NCI-H2029 (cell line): ENCODE measurements around the gene C6orf89.
"Not testable (repeated sequence)": the region's sequence is repeated elsewhere in the genome, so short reads cannot be mapped to it uniquely, and the experiment has no call there.

ENCODE experiments used
- DNase-seq: peaks from one replicate; lab custom pipeline; 2025; lab: John Stamatoyannopoulos, UW

C6orf89 gene

DNA sequence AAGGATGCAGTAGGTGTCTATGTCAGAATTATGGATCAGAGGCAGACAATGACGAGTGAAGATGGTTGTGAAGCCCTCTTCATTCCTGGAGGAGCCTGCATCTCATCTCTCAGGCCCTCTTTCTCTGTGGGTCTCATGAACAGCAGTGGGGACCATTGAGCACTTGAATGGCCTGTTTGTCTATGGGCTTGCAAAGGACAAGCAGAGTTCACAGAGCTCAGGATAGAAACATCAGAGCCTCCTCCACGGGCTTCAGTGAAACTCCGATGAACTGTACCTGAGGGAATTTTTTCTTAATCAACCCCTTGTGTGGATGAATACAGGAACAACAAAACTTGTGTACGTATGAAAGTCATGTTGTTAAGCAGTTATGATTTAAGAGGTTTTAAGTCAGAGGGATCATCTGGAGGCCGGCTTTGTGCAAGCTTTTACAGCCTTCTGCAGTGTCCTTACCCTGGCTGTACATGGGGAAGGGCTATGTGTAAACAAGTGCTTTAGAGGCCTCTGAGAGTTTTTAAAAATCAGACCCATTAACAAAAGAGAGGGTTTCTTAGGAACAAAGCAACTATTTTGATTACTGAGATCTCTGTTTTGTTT lies 39.1 kb downstream of the C6orf89 start:
- no peak for DNase-seq

DNA sequence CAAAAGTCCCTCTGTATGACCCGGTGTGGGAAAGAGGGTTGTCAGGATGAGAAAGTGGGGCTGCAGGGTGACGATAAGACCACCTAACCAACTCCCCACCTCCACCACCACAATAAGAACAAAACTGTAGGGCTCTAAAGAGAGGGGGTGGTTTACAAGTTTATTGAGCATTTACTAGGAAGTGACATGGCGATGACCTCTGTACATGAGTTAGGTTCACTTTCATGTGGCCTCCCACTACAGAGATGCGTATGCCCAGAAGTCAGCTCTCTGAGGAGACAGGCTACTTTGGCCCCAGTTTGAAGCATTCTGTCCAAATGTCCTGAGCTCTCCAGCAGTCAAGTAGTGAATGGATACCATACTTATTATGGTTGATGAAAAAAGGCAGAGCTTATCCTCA lies 40.1 kb downstream of the C6orf89 start:
- DNase-seq: no peak

DNA sequence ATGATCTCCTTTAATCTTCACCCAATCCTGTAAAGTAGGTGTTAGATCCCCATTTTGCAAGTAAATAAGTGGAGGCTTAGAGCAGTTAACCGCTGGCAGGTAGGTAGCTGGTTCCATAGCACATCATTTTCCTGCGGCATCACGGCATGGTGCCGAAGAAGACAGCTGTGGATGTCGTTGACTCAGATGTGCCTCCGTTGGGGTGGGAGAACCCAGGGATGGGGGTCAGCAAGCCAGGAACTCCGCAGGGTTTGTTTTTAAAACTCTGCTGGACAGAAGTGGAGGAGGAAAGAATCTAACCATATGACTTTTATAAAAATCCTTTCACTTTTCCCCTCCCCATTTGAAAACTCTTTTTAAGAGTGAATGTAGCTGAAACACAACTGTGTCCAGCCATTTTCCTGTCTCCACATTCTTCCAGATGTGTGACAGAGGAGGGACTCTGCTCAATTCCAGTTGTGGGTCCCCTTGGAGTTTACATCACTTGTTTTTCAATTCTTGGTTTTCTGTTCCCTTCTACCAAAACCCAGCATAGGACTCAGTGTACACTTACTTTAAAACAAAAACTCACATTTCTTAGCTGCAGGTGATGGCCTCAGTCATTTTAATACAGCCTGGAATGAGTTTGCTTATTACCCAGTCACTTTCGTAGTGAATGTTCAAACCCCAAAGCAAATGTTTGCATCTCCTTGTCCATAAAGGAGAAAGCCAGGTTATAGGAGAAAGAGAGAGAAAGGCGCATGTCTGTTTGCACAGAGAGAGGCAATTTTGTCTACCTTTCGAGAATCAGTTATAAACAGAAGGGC lies 41.2 kb downstream of the C6orf89 start:
- peak; percentile 50 for DNase-seq

DNA sequence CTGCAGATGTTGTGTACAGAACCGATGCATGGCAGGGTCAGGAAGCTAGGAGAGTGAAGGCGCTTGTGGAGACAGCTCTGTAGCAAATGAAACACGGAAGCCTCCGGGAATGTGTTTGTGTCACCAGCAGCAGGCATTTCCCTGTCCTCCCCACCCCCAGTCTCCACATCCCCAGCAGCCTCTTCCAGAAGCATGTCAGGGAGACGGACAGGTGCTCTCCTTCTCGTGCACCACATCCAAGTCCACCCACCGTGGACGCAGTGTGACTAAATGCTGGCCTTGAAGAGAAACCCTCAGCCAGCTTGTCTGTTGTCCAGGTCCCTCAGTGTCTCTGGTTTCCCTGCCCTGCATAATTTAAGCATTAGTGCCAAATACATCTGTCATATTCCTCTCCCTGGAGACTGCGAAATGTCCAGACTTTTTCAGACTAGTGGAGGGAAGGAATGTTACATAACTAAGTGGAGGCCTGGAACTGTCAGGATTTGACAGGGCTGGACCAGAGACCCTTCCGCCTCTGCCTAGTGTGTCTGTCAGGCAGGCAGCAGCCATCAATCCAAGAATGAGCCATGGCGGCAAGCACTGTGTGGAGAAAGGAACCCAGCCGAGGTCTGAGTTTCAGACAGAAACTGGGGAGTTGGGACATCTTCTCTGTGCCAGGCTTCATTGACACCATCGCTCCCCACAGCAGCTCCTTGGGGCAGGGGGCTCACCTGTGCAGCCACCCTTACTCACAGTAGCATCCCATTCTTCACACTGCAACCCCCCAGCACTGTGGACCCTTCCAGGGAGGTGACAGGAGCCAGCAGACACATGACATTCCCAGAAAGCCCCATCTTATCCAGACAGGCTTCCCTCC lies 42.2 kb downstream of the C6orf89 start:
- peak; percentile 45 for DNase-seq

DNA sequence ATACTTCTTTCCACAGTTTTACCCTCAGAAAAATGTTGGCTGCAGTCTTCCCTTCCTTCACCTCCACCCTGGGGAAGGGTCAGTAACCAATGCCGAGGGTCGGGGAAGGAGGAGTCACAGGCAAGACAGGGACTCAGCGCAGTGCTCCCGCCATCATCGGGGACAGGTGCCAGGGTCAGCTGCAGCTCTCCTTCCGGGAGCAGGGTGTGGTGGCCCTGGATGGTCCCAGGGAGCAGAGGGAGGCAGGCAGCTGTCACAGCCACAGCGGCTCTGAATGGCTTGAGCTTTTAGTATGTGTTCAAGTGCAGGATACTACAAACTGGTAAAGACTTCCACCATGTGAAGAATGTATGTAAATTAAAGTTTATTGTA lies 42.8 kb downstream of the C6orf89 start:
- no peak for DNase-seq

DNA sequence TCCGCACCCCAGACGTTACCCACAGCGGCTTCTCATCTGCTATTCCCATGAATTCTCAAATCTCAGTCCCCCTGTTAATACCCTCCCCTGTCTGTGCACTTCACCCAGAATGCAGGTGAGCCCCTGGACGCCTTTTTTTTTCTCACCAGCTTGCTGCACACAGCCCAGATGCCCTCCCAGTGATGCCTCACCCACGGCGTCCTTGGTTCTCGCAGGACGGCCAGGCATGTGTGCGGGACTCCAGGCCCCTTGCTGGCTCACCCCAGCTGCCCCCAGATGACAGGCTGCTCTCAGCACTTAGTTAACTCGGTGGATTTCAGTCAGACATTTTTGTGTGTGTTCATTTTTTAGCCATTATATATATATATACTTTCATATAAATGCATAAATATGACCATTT lies 43.4 kb downstream of the C6orf89 start:
- no peak for DNase-seq

DNA sequence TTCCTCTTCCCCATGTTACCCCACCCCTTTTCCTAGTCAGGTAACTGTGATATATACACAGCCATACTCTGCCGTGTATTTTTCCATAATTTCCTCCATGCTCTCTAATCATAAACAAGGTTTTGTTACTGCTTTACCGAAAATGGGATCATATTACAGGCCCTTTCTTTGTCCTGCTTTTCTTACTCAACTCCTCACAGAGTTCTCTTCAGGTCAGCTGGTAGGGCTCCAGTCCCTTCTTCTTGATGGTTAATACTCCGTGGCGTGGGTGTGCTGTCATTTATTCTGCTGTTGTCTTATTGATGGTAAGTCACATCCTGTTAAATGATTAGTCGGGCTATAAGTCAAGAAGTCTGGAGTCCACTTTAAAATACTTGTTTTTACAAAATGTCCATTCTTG lies 43.9 kb downstream of the C6orf89 start:
- DNase-seq: peak; percentile 8

DNA sequence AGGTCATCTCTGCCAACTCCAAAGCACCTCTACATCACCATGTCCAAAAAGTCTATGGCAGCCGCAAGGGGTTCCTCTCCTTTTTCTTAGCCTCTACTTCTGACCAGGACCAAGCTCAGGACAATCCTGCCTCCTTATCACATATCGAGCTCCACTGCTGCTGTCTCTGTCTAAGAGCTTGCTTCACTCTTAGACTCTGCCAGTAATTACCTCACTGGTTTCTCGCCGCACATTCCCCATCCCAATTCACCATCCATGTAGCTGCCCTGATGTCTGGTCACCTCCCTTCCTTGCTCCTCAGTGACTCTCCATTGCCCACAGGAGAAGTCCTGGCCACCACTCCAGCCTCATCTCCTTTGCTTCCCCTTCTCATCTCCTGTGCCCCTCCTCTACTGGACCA lies 44.7 kb downstream of the C6orf89 start:
- no peak for DNase-seq

DNA sequence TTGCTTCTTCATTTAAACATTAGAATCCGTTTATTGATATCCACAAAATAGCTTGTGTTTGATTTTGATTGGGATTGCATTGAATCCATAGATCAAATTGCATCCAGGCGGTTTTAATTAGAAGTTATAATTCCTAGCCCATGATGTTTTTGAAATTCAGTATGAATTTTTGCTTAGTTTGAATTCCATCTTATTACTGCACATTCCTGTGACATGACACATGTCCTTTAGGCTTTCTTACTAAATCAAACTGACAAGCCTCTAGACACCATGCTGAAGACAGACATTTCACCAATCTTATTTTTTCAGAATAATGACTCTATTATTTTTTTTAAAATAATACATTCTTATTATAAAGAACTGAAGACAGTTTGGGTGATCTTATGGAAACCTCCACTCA lies 47.4 kb downstream of the C6orf89 start:
- DNase-seq: no peak

DNA sequence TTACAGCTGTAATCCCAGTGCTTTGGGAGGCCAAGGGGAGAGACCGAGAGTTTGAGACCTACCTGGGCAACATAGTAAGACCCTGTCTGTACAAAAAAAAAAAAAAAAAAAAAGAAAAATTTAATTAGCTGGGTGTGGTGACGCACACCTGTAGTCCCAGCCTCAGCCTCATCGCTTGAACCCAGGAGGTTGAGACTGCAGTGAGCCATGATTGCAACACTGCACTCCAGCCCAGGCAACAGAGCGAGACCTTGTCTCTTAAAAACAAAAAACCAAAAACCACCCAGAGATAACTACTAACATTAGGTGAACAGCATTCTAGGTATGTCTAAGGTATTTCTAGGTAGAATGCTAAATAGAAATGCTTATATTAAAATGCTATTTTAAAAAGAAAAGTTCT lies 47.8 kb downstream of the C6orf89 start:
- no peak for DNase-seq

DNA sequence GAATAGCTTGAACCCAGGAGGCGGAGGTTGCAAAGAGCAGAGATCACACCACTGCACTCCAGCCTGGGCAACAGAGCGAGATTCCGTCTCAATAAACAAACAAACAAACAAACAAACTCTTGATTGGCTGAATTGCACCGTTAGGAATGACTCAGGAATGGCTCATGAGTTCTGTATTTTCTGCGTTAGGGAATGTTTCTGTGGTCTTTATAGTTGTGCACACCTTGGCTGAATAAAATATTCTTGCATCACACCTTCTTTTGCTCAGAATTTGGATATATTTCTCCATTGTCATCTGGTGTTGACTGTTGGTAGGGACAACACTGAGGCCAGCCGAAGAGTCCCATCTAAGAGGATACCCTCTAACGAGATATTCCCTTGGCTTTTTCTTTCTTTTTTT lies 49.1 kb downstream of the C6orf89 start:
- DNase-seq: no peak

DNA sequence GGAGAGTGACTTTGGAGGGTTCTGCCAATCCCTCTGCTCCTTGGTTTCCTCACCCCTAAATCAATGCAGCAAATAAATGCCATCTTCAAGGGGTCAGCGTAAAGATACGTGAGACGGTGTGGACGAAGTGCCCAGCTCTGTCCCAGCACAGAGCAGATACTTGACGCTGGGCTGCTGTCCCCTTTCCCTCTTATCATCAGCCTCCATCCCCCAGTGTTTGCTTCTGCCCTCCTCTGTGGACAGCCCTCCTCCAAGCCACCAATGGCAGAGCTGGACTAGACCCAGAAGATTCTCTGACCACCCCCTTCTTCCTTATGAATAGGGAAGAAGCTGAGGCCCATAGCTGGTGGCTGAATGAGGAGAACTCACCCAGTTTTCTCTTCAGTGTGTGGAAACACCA lies 51.1 kb downstream of the C6orf89 start:
- DNase-seq: no peak

DNA sequence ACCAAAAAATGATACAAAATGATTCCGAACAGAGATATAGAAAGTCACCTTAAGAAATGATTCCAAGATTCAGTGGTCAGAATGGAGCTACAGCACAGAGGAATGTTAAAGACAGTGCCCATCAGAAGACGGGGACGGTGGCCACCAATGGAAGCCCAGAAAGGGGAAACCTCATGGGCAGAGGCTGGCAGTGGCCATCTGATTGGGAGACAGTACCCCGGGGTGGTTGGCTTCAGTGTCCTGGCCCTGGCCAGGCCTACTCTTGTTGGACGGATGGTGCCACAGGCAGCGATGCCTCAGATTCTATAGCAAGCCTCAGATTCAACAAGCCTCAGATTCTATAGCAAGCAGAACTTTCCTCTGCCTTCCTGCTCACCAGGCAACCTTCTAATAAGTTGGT lies 52.1 kb downstream of the C6orf89 start:
- DNase-seq: no peak

DNA sequence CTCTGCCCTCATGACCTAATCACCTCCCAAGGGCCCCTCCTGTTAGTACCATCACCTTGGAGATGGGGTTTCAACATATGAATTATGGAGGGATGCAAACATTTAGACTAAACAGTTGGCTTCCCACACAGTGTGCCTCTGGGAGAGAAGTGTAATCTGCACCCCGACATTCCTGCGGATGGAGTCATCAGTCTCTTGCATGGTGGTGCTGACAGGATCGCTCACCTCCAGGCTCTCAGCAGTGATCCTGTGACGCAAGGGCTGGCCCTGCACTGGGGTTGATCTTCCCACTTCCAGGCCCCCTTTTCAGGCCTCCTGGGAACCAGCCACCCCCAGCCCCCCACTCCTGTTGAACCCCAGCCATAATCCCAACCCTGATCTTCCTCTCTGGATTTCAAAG lies 52.8 kb downstream of the C6orf89 start:
- no peak for DNase-seq

DNA sequence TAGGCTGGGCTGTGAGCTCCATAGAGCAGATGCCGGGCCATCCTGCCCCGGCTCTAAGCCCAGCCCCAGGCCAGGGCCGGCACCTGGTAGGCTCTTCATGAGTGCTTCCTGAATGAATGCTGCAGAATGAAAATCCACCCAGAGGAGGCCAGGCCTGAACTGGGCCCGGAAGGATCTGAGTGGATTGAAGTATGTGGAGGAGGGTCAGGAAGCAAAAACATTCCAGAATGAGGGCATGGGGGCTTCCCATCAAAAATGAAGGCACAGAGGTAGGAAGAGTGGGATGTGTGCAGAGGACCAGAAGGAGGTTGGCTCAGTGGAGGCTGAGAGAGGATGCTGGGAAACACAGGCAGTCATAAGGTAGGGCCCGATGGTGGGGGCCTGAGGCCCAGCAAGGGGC lies 53.3 kb downstream of the C6orf89 start:
- not testable (repeated sequence) for DNase-seq

DNA sequence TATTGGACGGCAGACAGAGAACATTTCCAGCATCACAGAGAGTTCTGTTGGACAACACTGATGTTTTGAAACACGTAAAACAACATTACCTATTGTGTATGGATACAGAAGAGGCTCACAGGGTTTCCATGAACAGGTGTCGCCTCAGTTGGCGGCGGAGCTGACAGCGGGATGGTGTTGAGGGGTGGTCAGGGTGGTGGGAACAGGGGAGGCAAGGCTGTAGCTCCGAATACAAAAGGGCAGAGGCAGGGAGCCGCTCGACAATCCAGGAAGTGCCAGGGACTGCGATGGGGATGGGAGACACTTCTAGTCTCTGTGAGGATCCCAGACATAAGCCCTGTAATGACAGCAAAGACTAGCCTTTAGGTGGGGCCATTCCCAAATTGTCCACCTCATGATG lies 54.3 kb downstream of the C6orf89 start:
- DNase-seq: no peak

DNA sequence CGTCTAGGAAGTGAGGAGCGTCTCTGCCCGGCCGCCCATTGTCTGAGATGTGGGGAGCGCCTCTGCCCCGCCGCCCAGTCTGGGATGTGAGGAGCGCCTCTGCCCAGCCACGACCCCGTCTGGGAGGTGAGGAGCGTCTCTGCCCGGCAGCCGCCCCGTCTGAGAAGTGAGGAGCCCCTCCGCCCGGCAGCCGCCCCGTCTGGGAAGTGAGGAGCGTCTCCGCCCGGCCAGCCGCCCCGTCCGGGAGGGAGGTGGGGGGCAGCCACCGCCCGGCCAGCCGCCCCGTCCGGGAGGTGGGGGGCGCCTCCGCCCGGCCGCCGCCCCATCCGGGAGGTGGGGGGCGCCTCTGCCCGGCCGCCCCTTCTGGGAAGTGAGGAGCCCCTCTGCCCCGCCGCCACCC lies 55.8 kb downstream of the C6orf89 start:
- not testable (repeated sequence) for DNase-seq

DNA sequence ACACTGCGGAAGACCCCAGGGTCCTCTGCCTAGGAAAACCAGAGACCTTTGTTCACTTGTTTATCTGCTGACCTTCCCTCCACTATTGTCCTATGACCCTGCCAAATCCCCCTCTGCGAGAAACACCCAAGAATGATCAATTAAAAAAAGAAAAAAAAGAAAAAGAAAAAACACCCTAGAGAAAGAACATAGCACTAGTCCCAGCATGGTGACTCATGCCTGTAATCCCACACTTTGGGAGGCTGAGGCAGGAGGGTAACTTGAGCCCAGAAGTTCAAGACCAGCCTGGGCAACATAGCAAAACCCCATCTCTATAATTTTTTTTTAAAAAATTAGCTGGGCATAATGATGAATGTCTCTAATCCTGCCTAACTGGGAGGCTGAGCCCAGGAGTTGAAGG lies 56.6 kb downstream of the C6orf89 start:
- DNase-seq: not testable (repeated sequence)

DNA sequence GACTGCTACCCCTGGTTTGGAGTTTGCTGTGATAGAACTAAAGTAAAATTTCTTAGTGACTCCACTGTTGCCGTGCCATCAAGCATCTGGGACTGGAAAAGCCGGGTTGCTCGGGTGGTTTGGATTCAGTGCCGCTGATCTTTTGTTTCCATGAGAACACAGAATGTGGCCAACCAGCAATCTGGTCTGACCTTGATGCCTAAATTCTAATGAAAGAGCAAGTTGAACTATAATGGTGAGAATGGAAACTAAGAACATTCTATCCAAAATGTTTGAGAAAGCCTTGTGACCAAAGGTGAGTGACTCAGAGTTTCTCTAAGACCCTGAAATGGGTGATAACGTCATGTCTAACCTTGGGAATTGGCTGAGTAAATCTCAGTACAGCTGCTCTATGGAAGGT lies 58.9 kb downstream of the C6orf89 start:
- DNase-seq: no peak

DNA sequence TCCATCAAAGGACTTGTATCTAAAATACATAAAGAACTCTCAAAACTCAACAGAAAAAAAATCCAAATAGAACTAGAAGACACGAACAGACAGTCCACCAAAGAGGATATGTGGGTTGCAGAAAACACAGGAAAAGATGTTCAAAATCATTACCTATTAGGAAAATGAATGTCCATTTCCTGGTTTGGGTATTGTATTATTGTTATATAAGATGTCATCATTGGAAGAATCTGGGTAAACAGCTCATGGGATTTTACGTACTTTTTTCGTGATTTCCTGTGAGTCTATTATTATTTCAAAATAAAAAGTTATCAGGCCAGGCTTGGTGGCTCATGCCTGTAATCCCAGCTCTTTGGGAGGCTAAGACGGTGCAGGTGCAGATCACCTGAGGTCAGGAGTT lies 59.5 kb downstream of the C6orf89 start:
- no peak for DNase-seq

DNA sequence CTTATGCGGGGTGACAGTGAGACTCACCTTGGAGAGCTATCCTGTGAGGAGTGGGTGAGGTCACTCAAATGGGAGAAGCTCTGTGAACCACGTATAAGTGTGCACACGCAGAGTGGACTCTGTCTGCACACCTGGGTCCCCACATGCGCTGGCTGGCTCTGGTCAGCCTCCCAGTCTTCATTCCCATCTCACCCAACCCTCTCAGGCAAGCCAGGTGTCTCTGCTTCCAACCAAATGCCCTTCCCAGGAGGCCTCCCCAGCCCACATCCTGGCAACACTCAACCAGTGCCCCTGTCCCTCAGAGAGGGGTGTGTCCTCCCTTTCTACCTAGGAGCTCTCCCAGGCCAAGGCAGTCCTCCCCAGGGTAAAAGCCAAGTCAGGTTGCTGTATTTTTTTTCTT lies 60.8 kb downstream of the C6orf89 start:
- no peak for DNase-seq

DNA sequence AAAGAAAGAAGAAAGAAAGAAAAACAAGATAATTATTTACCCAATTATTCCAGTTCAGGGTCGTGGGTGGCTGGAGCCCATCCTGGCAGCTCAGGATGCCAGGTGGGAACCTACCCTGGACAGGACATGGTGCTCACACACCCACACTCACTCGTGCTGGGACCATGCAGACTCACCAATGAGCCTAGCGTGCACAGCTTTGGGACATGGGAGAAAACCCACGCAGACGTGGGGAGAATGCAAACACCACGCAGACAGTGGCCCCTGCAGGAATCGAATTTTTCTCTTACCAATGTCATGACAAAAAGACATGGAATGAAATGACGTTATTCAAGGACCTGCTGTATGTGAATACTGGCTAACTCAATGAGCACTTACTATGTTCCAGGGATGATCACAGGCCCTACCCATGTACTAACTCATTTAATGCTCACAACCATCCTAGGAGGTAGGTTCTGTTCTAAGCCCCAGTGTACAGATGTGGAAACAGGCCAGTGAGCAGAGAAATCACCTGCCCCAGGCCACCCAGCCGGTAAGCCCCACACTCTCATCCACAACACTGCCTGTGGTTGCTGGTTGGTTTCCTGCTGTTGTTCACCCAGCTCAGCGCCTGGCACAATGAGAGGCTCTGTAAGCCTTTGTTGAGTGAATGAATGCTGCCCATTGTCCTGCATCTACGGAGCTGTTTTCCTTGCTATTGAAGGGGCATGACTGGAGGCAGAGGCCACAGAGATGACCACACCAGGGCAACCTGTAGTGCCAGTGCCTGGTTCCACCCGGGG lies 62.0 kb downstream of the C6orf89 start:
- DNase-seq: no peak
